A549 (cell line): ENCODE measurements around the gene KCNA3. TPM values are rescaled to one million over a fixed set of nuclear protein-coding genes. Genes with fewer than 3 reads are reported as not detected.

Source experiments
- ATAC-seq, 2 experiments: fragments of 200-7000 bp in 1 of 2; fragments of >200 bp in 1 of 2; cut with Nextera tagmentation in 1 of 2; cut with Tn5 transposase in 1 of 2; 3 replicates each; pipeline versions ENCODE4 v1.8.0 to v1.9.1; 2018 to 2020; ENCODE audit warnings: mild to moderate bottlenecking in 1 of 2, moderate library complexity in 1 of 2
- CTCF ChIA-PET: fragments of 300-600 bp; sonication (Branson Sonifier 250); formaldehyde crosslinking; extraction: SDS; loops from one replicate; lab custom pipeline; 2021; ENCODE audit warnings: antibody characterized with exemption, inconsistent platforms; lab: Yijun Ruan, JAX
- POLR2A ChIA-PET: fragments of 350-600 bp; formaldehyde crosslinking; extraction: SDS; loops from one replicate; lab custom pipeline; 2021; ENCODE audit warnings: antibody characterized with exemption, inconsistent platforms; lab: Yijun Ruan, JAX
- DNase-seq, 2 experiments: peaks; one replicate each; pipeline versions ENCODE4 v3.0.0 to v3.0.0-alpha.2; 2011 to 2016; ENCODE audit warnings: low read depth in 1 of 2, low spot score in 1 of 2
- FAIRE-seq: peaks from 2 replicates; lab custom pipeline; 2011; peaks lifted over from hg19 to GRCh38; lab: Jason Lieb, UNC
- H3K27ac ChIP-seq, 2 experiments: fragments of >200 bp; sonication (Bioruptor Twin); formaldehyde crosslinking; 3 replicates each; pipeline ENCODE4 v1.5.1; 2016 to 2017
- H3K4me1 ChIP-seq: fragments of >200 bp; sonication (Bioruptor Twin); formaldehyde crosslinking; 3 replicates; pipeline ENCODE4 v1.6.1; 2016
- H3K4me2 ChIP-seq: fragments of >200 bp; sonication (Bioruptor Twin); formaldehyde crosslinking; 3 replicates; pipeline ENCODE4 v1.6.1; 2016
- H3K4me3 ChIP-seq: fragments of >200 bp; sonication (Bioruptor Twin); formaldehyde crosslinking; 3 replicates; pipeline ENCODE4 v1.5.1; 2016
- H3K9me3 ChIP-seq: fragments of >200 bp; sonication (Bioruptor Twin); formaldehyde crosslinking; 3 replicates; pipeline ENCODE4 v1.6.1; 2016
- BCL3 ChIP-seq: fragments of >200 bp; sonication (Bioruptor Twin); formaldehyde crosslinking; IDR thresholded peaks from 3 replicates; pipeline ENCODE4 v1.6.1; 2016
- EHF ChIP-seq: fragments of 250-450 bp; sonication (Bioruptor Pico); IDR thresholded peaks from 2 replicates; pipeline ENCODE4 v1.5.0; 2020; ENCODE audit warnings: mild to moderate bottlenecking
- ELK1 ChIP-seq: fragments of 150-350 bp; IDR thresholded peaks from 2 replicates; pipeline ENCODE4 v1.6.1; 2014; ENCODE audit warnings: low read depth, mild to moderate bottlenecking, low read length
- EP300 ChIP-seq, 2 experiments: fragments of >200 bp; sonication (Bioruptor Twin); formaldehyde crosslinking; IDR thresholded peaks; 2 replicates in 1 of 2; 3 replicates in 1 of 2; pipeline ENCODE4 v1.6.1; 2016 to 2017
- FOSB ChIP-seq: fragments of 250-450 bp; sonication (Bioruptor Pico); IDR thresholded peaks from 2 replicates; pipeline ENCODE4 v1.5.0; 2020; ENCODE audit warnings: mild to moderate bottlenecking, moderate library complexity
- FOSL2 ChIP-seq, 2 experiments: fragments of 450-650 bp in 1 of 2; fragments of >200 bp in 1 of 2; sonication (Bioruptor Twin) in 1 of 2; formaldehyde crosslinking; IDR thresholded peaks; 2 replicates each; pipeline versions ENCODE4 v1.5.0 to v1.6.1; 2016 to 2020; ENCODE audit warnings: mild to moderate bottlenecking in 1 of 2, moderate library complexity in 1 of 2
- HES2 ChIP-seq: fragments of >200 bp; sonication (Bioruptor Twin); formaldehyde crosslinking; IDR thresholded peaks from 2 replicates; pipeline ENCODE4 v1.6.1; 2016
- HEYL ChIP-seq: fragments of 250-450 bp; sonication (Bioruptor Pico); IDR thresholded peaks from 2 replicates; pipeline ENCODE4 v1.8.0; 2021; ENCODE audit warnings: mild to moderate bottlenecking, moderate library complexity
- HOXA7 ChIP-seq: fragments of 250-450 bp; sonication (Bioruptor Pico); IDR thresholded peaks from 2 replicates; pipeline ENCODE4 v1.5.0; 2020; ENCODE audit warnings: mild to moderate bottlenecking, moderate library complexity
- HOXB5 ChIP-seq: fragments of 250-450 bp; sonication (Bioruptor Pico); IDR thresholded peaks from 2 replicates; pipeline ENCODE4 v1.5.0; 2020; ENCODE audit warnings: mild to moderate bottlenecking, moderate library complexity
- JUN ChIP-seq, 2 experiments: fragments of >200 bp; sonication (Bioruptor Twin); formaldehyde crosslinking; IDR thresholded peaks; 2 replicates in 1 of 2; 3 replicates in 1 of 2; pipeline ENCODE4 v1.6.1; 2016 to 2017
- JUNB ChIP-seq: fragments of >200 bp; sonication (Bioruptor Twin); formaldehyde crosslinking; IDR thresholded peaks from 2 replicates; pipeline ENCODE4 v1.6.1; 2016
- KDM5A ChIP-seq: fragments of 200-600 bp; sonication (generic); IDR thresholded peaks from 2 replicates; pipeline ENCODE4 v1.6.1; 2016; ENCODE audit warnings: antibody characterized with exemption, mild to moderate bottlenecking
- MAX ChIP-seq: IDR thresholded peaks from 2 replicates; pipeline ENCODE4 v1.6.1; 2012
- MAZ ChIP-seq: fragments of 150-350 bp; IDR thresholded peaks from 2 replicates; pipeline ENCODE4 v1.6.1; 2014; ENCODE audit warnings: antibody characterized with exemption, low read depth, low read length, borderline replicate concordance
- MYC ChIP-seq: IDR thresholded peaks from 2 replicates; pipeline ENCODE4 v1.6.1; 2012; ENCODE audit warnings: mild to moderate bottlenecking, inconsistent platforms, low read length, improper control_type of control experiment, borderline replicate concordance
- NFE2L2 ChIP-seq: fragments of 150-350 bp; conservative IDR thresholded peaks from 2 replicates; pipeline ENCODE4 v1.6.1; 2014; ENCODE audit warnings: low read length
- NPAS2 ChIP-seq: fragments of 250-450 bp; sonication (Bioruptor Pico); IDR thresholded peaks from 2 replicates; pipeline ENCODE4 v1.8.0; 2022; ENCODE audit warnings: mild to moderate bottlenecking, moderate library complexity, borderline replicate concordance
- POLR2A ChIP-seq: IDR thresholded peaks from 2 replicates; pipeline ENCODE4 v1.6.1; 2012; ENCODE audit warnings: mild to moderate bottlenecking, low read length
- POLR2AphosphoS2 ChIP-seq: conservative IDR thresholded peaks from 2 replicates; pipeline ENCODE4 v1.6.1; 2012; ENCODE audit warnings: low read length, improper control_type of control experiment, inconsistent platforms
- RAD21 ChIP-seq, 2 experiments: fragments of >200 bp in 1 of 2; sonication (Bioruptor Twin) in 1 of 2; formaldehyde crosslinking in 1 of 2; IDR thresholded peaks in 1 of 2; conservative IDR thresholded peaks in 1 of 2; 2 replicates in 1 of 2; 3 replicates in 1 of 2; pipeline ENCODE4 v1.6.1; 2012 to 2018; ENCODE audit warnings: inconsistent platforms in 1 of 2
- RCOR1 ChIP-seq: fragments of 150-350 bp; IDR thresholded peaks from 2 replicates; pipeline ENCODE4 v1.6.1; 2014; ENCODE audit warnings: antibody characterized with exemption, low read length, low read depth
- RFX5 ChIP-seq: fragments of 450-650 bp; IDR thresholded peaks from 2 replicates; pipeline ENCODE4 v1.7.1; 2014; ENCODE audit warnings: antibody characterized with exemption, mild to moderate bottlenecking, moderate library complexity
- SMC3 ChIP-seq: fragments of >200 bp; sonication (Bioruptor Twin); formaldehyde crosslinking; IDR thresholded peaks from 3 replicates; pipeline ENCODE4 v1.6.1; 2018; ENCODE audit warnings: inconsistent platforms
- SREBF2 ChIP-seq: fragments of 450-650 bp; IDR thresholded peaks from 2 replicates; pipeline ENCODE4 v1.6.1; 2014; ENCODE audit warnings: mild to moderate bottlenecking, moderate library complexity
- ZC3H11A ChIP-seq: fragments of 450-650 bp; IDR thresholded peaks from 2 replicates; pipeline ENCODE4 v1.6.1; 2014; ENCODE audit warnings: antibody characterized with exemption, mild to moderate bottlenecking
- WGBS: methylation state at CpG from one replicate; pipeline ENCODE4 v1.1.6; 2017; ENCODE audit errors: missing lambda C conversion rate; 5-methylcytosine and 5-hydroxymethylcytosine counted together
- polyA plus RNA-seq, 4 experiments: library from polyadenylated mRNA; depleted of rRNA in 3 of 4; stranded (reverse); fragments of >200 nt; fragmentation: RNase III in 1 of 4; extraction: RNeasy Plus Mini Kit Qiagen cat#74134 plus additional on column Dnase treatment in 1 of 4; gene quantifications; 2 replicates in 3 of 4; 3 replicates in 1 of 4; pipeline ENCODE4 v1.2.3, GENCODE V29; 2011 to 2017

KCNA3 gene
- polyA plus RNA-seq, 2 of the 4 experiments (the other 2 are of a cell fraction), result not detected

GRCh38 chr1:110689868-110690267 is 15.1 kb upstream of the KCNA3 start:
- ChIA-PET CTCF (no interaction called here), POLR2A (no interaction called here)
- no peak for DNase-seq
- Histone ChIP-seq H3K9me3 (no peaks in the 10 kb centered on the region), H3K4me1 (no peaks in the 10 kb centered on the region), H3K27ac (no peak overlapping the region), H3K4me2 (no peak overlapping the region), H3K4me3 (no peak overlapping the region)
- TF ChIP-seq HOXA7 (CRISPR knock-in tag), result no peak
- no peak for TF ChIP-seq JUNB
- no peak for TF ChIP-seq RFX5
- TF ChIP-seq SREBF2, result no peak
- no peak for TF ChIP-seq JUN (IDR thresholded peaks at IDR 0.05)
- TF ChIP-seq HES2, result no peak
- TF ChIP-seq EP300 (IDR thresholded peaks at IDR 0.05), result no peak
- no peak for TF ChIP-seq SMC3
- TF ChIP-seq NFE2L2, result no peak
- no peak for TF ChIP-seq HOXB5
- TF ChIP-seq RAD21 (conservative IDR thresholded peaks at IDR 0.05 in 1 of 2, IDR thresholded peaks at IDR 0.05 in 1 of 2), result no peak
- TF ChIP-seq BCL3, result no peak
- no peak for TF ChIP-seq POLR2A
- no peak for TF ChIP-seq ZC3H11A
- no peak for TF ChIP-seq EHF (CRISPR knock-in tag)
- TF ChIP-seq RCOR1, result no peak
- TF ChIP-seq KDM5A, result no peak
- no peak for ATAC-seq
- FAIRE-seq, result no peak

- H3K27ac ChIP-seq, result no peak overlapping the region
- CTCF ChIA-PET, result no interaction called here
- no peak for TF ChIP-seq FOSB (CRISPR knock-in tag)
- no peak for TF ChIP-seq FOSL2 (IDR thresholded peaks at IDR 0.05)
- TF ChIP-seq FOSL2 (CRISPR knock-in tag; IDR thresholded peaks at IDR 0.05), result no peak
- TF ChIP-seq BCL3, result no peak
- no peak for TF ChIP-seq HOXA7 (CRISPR knock-in tag)
- TF ChIP-seq HEYL, result no peak
- TF ChIP-seq ELK1, result no peak
- no peak for TF ChIP-seq SMC3
- TF ChIP-seq NPAS2, result no peak
- no peak for TF ChIP-seq EHF (CRISPR knock-in tag)
- TF ChIP-seq MAZ, result no peak
- TF ChIP-seq POLR2AphosphoS2, result no peak
- no peak for TF ChIP-seq POLR2A
- TF ChIP-seq MYC, result no peak
- no peak for TF ChIP-seq MAX
- no peak overlapping the region for H3K4me2 ChIP-seq
- POLR2A ChIA-PET, result no interaction called here
- H3K4me3 ChIP-seq, result no peak overlapping the region
- FAIRE-seq (no peak), ATAC-seq (no peak), DNase-seq (no peak)
- no peaks in the 10 kb centered on the region for H3K9me3 ChIP-seq
- 31% methylated on average over 3 of the region's 3 CpGs for WGBS
- no peaks in the 10 kb centered on the region for H3K4me1 ChIP-seq
Measured at GRCh38 chr1:110688514-110688913, 13.8 kb upstream of the KCNA3 start.
